WTC11 (cell line): ENCODE results near the gene SLC29A1. TPM values are rescaled to one million over a fixed set of nuclear protein-coding genes. Genes with fewer than 3 reads are reported as not detected.
A peak's percentile ranks its signal among the peaks of the same experiment; 100 is the strongest.

Experiments
- CBFB ChIP-seq: sonication (generic); formaldehyde crosslinking; IDR thresholded peaks from 2 replicates; pipeline ENCODE4 v1.8.1; 2022; ENCODE audit warnings: mild to moderate bottlenecking, low read depth, missing genetic modification reagents
- CREM ChIP-seq: sonication (generic); formaldehyde crosslinking; IDR thresholded peaks from 2 replicates; pipeline ENCODE4 v1.8.1; 2022; ENCODE audit warnings: mild to moderate bottlenecking, missing genetic modification reagents, moderate library complexity
- E2F1 ChIP-seq: sonication (generic); formaldehyde crosslinking; IDR thresholded peaks from 2 replicates; pipeline ENCODE4 v1.8.0; 2022; ENCODE audit warnings: mild to moderate bottlenecking, missing genetic modification reagents
- FOXP1 ChIP-seq: sonication (generic); formaldehyde crosslinking; IDR thresholded peaks from 2 replicates; pipeline ENCODE4 v1.8.0; 2022; ENCODE audit warnings: missing genetic modification reagents, mild to moderate bottlenecking, moderate library complexity, borderline replicate concordance
- FOXP4 ChIP-seq: sonication (generic); formaldehyde crosslinking; IDR thresholded peaks from 2 replicates; pipeline ENCODE4 v1.8.0; 2022; ENCODE audit warnings: mild to moderate bottlenecking, missing genetic modification reagents
- GABPB1 ChIP-seq: sonication (generic); formaldehyde crosslinking; IDR thresholded peaks from 2 replicates; pipeline ENCODE4 v1.8.1; 2023; ENCODE audit warnings: mild to moderate bottlenecking, missing genetic modification reagents
- HMGXB4 ChIP-seq: sonication (generic); formaldehyde crosslinking; IDR thresholded peaks from 2 replicates; pipeline ENCODE4 v1.8.1; 2023; ENCODE audit warnings: mild to moderate bottlenecking, moderate library complexity, missing genetic modification reagents
- MYBL2 ChIP-seq: sonication (generic); formaldehyde crosslinking; IDR thresholded peaks from 2 replicates; pipeline ENCODE4 v1.8.1; 2023; ENCODE audit warnings: mild to moderate bottlenecking, moderate library complexity, missing genetic modification reagents
- NFATC4 ChIP-seq: fragments of 250-450 bp; sonication (Bioruptor Pico); IDR thresholded peaks from 2 replicates; pipeline ENCODE4 v1.9.0; 2021; ENCODE audit warnings: mild to moderate bottlenecking
- OVOL2 ChIP-seq: fragments of 250-450 bp; sonication (Bioruptor Pico); IDR thresholded peaks from 2 replicates; pipeline ENCODE4 v1.9.0; 2021; ENCODE audit warnings: mild to moderate bottlenecking, borderline replicate concordance
- PREB ChIP-seq: sonication (generic); formaldehyde crosslinking; IDR thresholded peaks from 2 replicates; pipeline ENCODE4 v1.8.1; 2022; ENCODE audit warnings: mild to moderate bottlenecking, missing genetic modification reagents, moderate library complexity, borderline replicate concordance
- RORB ChIP-seq: fragments of 250-450 bp; sonication (Bioruptor Pico); IDR thresholded peaks from 2 replicates; pipeline ENCODE4 v1.9.0; 2021; ENCODE audit warnings: mild to moderate bottlenecking
- SP1 ChIP-seq: sonication (generic); formaldehyde crosslinking; conservative IDR thresholded peaks from 2 replicates; pipeline ENCODE4 v1.8.1; 2022; ENCODE audit warnings: missing genetic modification reagents
- TEAD1 ChIP-seq: sonication (generic); formaldehyde crosslinking; IDR thresholded peaks from 2 replicates; pipeline ENCODE4 v1.8.0; 2022; ENCODE audit warnings: mild to moderate bottlenecking, missing genetic modification reagents
- ZNF121 ChIP-seq: sonication (generic); formaldehyde crosslinking; IDR thresholded peaks from 2 replicates; pipeline ENCODE4 v1.8.0; 2023; ENCODE audit warnings: missing genetic modification reagents
- ZNF138 ChIP-seq: sonication (generic); formaldehyde crosslinking; conservative IDR thresholded peaks from 2 replicates; pipeline ENCODE4 v1.8.1; 2022; ENCODE audit warnings: mild to moderate bottlenecking, moderate library complexity, missing genetic modification reagents
- ZNF219 ChIP-seq: sonication (generic); formaldehyde crosslinking; IDR thresholded peaks from 2 replicates; pipeline ENCODE4 v1.8.0; 2023; ENCODE audit warnings: missing genetic modification reagents, mild to moderate bottlenecking, borderline replicate concordance
- ZNF263 ChIP-seq: sonication (generic); formaldehyde crosslinking; IDR thresholded peaks from 2 replicates; pipeline ENCODE4 v1.8.1; 2022; ENCODE audit warnings: low read depth, mild to moderate bottlenecking, moderate library complexity, missing genetic modification reagents
- ZNF423 ChIP-seq: fragments of 250-450 bp; sonication (Bioruptor Pico); IDR thresholded peaks from 2 replicates; pipeline ENCODE4 v2.1.2; 2022; ENCODE audit warnings: mild to moderate bottlenecking, moderate library complexity
- ZNF512 ChIP-seq: sonication (generic); formaldehyde crosslinking; IDR thresholded peaks from 2 replicates; pipeline ENCODE4 v1.8.1; 2022; ENCODE audit warnings: missing genetic modification reagents, borderline replicate concordance
- total RNA-seq: library from RNA; stranded (reverse); gene quantifications from 3 replicates; pipeline ENCODE4 v1.2.3, GENCODE V29; 2021
- TF ChIP-seq, protein P1 (sequence below): sonication (generic); formaldehyde crosslinking; IDR thresholded peaks from 2 replicates; pipeline ENCODE4 v1.8.1; 2022; ENCODE audit warnings: mild to moderate bottlenecking, moderate library complexity, missing genetic modification reagents
- TF ChIP-seq, protein P2 (sequence below): fragments of 250-450 bp; sonication (Bioruptor Pico); IDR thresholded peaks from 2 replicates; pipeline ENCODE4 v1.9.0; 2021; ENCODE audit warnings: moderate library complexity, mild to moderate bottlenecking, inconsistent platforms, borderline replicate concordance
- TF ChIP-seq, protein P3 (sequence below): sonication (generic); formaldehyde crosslinking; IDR thresholded peaks from 2 replicates; pipeline ENCODE4 v1.8.0; 2023; ENCODE audit warnings: mild to moderate bottlenecking, missing genetic modification reagents
- TF ChIP-seq, protein P4 (sequence below): sonication (generic); formaldehyde crosslinking; IDR thresholded peaks from 2 replicates; pipeline ENCODE4 v1.8.1; 2022; ENCODE audit warnings: low read depth, missing genetic modification reagents, borderline replicate concordance

The SLC29A1 gene
- total RNA-seq, 1 experiment from 2014 or later = 139 TPM

- TF ChIP-seq, protein P1, sequence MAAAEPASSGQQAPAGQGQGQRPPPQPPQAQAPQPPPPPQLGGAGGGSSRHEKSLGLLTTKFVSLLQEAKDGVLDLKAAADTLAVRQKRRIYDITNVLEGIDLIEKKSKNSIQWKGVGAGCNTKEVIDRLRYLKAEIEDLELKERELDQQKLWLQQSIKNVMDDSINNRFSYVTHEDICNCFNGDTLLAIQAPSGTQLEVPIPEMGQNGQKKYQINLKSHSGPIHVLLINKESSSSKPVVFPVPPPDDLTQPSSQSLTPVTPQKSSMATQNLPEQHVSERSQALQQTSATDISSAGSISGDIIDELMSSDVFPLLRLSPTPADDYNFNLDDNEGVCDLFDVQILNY (CRISPR knock-in tag) = 0 out of 2 replicates have a peak, but pooled peaks have one; percentile 55
- TF ChIP-seq E2F1 (CRISPR knock-in tag) = no peak
- peak; percentile 36; the same call in 1 of the 2 replicates for TF ChIP-seq HMGXB4 (CRISPR knock-in tag)
- no peak for TF ChIP-seq PREB
- no peak for TF ChIP-seq CBFB
- TF ChIP-seq SP1 (CRISPR knock-in tag) = peak; percentile 79
- no peak for TF ChIP-seq ZNF138 (CRISPR knock-in tag)
- TF ChIP-seq OVOL2 (CRISPR knock-in tag) = no peak
- no peak for TF ChIP-seq ZNF219 (CRISPR knock-in tag)
- TF ChIP-seq ZNF512 (CRISPR knock-in tag) = no peak
- TF ChIP-seq, protein P2, sequence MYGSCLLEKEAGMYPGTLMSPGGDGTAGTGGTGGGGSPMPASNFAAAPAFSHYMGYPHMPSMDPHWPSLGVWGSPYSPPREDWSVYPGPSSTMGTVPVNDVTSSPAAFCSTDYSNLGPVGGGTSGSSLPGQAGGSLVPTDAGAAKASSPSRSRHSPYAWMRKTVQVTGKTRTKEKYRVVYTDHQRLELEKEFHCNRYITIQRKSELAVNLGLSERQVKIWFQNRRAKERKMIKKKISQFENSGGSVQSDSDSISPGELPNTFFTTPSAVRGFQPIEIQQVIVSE (CRISPR knock-in tag) = no peak
- peak; percentile 85 for TF ChIP-seq ZNF423
- TF ChIP-seq, protein P3, sequence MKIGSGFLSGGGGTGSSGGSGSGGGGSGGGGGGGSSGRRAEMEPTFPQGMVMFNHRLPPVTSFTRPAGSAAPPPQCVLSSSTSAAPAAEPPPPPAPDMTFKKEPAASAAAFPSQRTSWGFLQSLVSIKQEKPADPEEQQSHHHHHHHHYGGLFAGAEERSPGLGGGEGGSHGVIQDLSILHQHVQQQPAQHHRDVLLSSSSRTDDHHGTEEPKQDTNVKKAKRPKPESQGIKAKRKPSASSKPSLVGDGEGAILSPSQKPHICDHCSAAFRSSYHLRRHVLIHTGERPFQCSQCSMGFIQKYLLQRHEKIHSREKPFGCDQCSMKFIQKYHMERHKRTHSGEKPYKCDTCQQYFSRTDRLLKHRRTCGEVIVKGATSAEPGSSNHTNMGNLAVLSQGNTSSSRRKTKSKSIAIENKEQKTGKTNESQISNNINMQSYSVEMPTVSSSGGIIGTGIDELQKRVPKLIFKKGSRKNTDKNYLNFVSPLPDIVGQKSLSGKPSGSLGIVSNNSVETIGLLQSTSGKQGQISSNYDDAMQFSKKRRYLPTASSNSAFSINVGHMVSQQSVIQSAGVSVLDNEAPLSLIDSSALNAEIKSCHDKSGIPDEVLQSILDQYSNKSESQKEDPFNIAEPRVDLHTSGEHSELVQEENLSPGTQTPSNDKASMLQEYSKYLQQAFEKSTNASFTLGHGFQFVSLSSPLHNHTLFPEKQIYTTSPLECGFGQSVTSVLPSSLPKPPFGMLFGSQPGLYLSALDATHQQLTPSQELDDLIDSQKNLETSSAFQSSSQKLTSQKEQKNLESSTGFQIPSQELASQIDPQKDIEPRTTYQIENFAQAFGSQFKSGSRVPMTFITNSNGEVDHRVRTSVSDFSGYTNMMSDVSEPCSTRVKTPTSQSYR (CRISPR knock-in tag) = no peak
- peak; percentile 54; the same call in 1 of the 2 replicates for TF ChIP-seq FOXP1 (CRISPR knock-in tag)
- no peak for TF ChIP-seq MYBL2
- no peak for TF ChIP-seq TEAD1
- no peak for TF ChIP-seq ZNF121 (CRISPR knock-in tag)
- no peak for TF ChIP-seq NFATC4
- peak; percentile 48; the same call in 1 of the 2 replicates for TF ChIP-seq GABPB1
- TF ChIP-seq RORB (CRISPR knock-in tag) = no peak
- TF ChIP-seq FOXP4 (CRISPR knock-in tag) = peak; percentile 71; the same call in 1 of the 2 replicates
- TF ChIP-seq ZNF263 (CRISPR knock-in tag) = no peak
- peak; percentile 80 for TF ChIP-seq CREM (CRISPR knock-in tag)
- TF ChIP-seq, protein P4, sequence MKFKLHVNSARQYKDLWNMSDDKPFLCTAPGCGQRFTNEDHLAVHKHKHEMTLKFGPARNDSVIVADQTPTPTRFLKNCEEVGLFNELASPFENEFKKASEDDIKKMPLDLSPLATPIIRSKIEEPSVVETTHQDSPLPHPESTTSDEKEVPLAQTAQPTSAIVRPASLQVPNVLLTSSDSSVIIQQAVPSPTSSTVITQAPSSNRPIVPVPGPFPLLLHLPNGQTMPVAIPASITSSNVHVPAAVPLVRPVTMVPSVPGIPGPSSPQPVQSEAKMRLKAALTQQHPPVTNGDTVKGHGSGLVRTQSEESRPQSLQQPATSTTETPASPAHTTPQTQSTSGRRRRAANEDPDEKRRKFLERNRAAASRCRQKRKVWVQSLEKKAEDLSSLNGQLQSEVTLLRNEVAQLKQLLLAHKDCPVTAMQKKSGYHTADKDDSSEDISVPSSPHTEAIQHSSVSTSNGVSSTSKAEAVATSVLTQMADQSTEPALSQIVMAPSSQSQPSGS = no peak
These were observed at the start of gene SLC29A1 (continued) for GRCh38 chr6:44223319-44224028.
